Common myeloid progenitor, CD34-positive (primary cell): ENCODE measurements around the gene SBF2.
A peak's percentile ranks its signal among the peaks of the same experiment; 100 is the strongest.

Experiments used
- CTCF ChIA-PET: fragments of 350-600 bp; sonication (Branson Sonifier 250); formaldehyde crosslinking; loops from one replicate; lab custom pipeline; 2021; ENCODE audit warnings: antibody characterized with exemption; lab: Charles Lee
- POLR2A ChIA-PET: fragments of 350-600 bp; sonication (Branson Sonifier 250); formaldehyde crosslinking; loops from one replicate; lab custom pipeline; 2021; ENCODE audit warnings: antibody characterized with exemption; lab: Charles Lee
- DNase-seq, 3 donors: peaks; one replicate each; pipeline versions ENCODE4 v3.0.0 to v3.0.0-alpha.2; 2013
- H3K27ac ChIP-seq, 2 experiments: 1 replicate in 1 of 2; 2 replicates in 1 of 2; pipeline ENCODE4 v1.7.0; 2013; ENCODE audit warnings: inconsistent platforms in 2 of 2, low read length in 2 of 2, mild to moderate bottlenecking in 2 of 2, low read depth in 1 of 2, moderate library complexity in 1 of 2; ENCODE audit not compliant: severe bottlenecking in 2 of 2, insufficient read depth in 1 of 2, poor library complexity in 1 of 2
- H3K27me3 ChIP-seq, 5 experiments: replicated peaks in 2 of 5; 1 replicate in 3 of 5; 2 replicates in 2 of 5; pipeline versions ENCODE4 v1.6.1 to v1.7.0; 2013; ENCODE audit warnings: low read length in 4 of 5, mild to moderate bottlenecking in 2 of 5, moderate library complexity in 2 of 5, inconsistent platforms in 1 of 5; ENCODE audit not compliant: insufficient read depth in 5 of 5, control insufficient read depth in 4 of 5
- H3K36me3 ChIP-seq, 4 experiments: 1 replicate in 2 of 4; 2 replicates in 2 of 4; pipeline versions ENCODE4 v1.6.1 to v1.7.0; 2013; ENCODE audit warnings: low read length in 3 of 4, control low read depth in 1 of 4, mild to moderate bottlenecking in 1 of 4; ENCODE audit not compliant: control insufficient read depth in 4 of 4, insufficient read depth in 4 of 4
- H3K4me1 ChIP-seq, 4 experiments: 1 replicate in 3 of 4; 2 replicates in 1 of 4; pipeline versions ENCODE4 v1.6.1 to v1.7.1; 2013; ENCODE audit warnings: low read length in 3 of 4, mild to moderate bottlenecking in 3 of 4, control low read depth in 1 of 4, inconsistent platforms in 1 of 4, moderate library complexity in 1 of 4; ENCODE audit not compliant: control insufficient read depth in 4 of 4, insufficient read depth in 4 of 4; ENCODE audit errors: control extremely low read depth in 1 of 4
- H3K4me3 ChIP-seq, 7 experiments: 1 replicate in 4 of 7; 2 replicates in 3 of 7; pipeline versions ENCODE4 v1.5.1 to v1.7.0; 2013; ENCODE audit warnings: mild to moderate bottlenecking in 7 of 7, low read length in 6 of 7, moderate library complexity in 6 of 7, inconsistent platforms in 2 of 7, low read depth in 2 of 7, control low read depth in 1 of 7; ENCODE audit not compliant: insufficient read depth in 4 of 7, control insufficient read depth in 1 of 7; ENCODE audit errors: extremely low read depth in 1 of 7
- H3K9me3 ChIP-seq, 5 experiments: 1 replicate in 4 of 5; 2 replicates in 1 of 5; pipeline versions ENCODE4 v1.6.1 to v1.7.1; 2013; ENCODE audit warnings: low read length in 4 of 5, mild to moderate bottlenecking in 2 of 5, inconsistent platforms in 1 of 5, low read depth in 1 of 5, moderate library complexity in 1 of 5; ENCODE audit not compliant: control insufficient read depth in 4 of 5, insufficient read depth in 2 of 5; ENCODE audit errors: control extremely low read depth in 1 of 5
- WGBS: methylation state at CpG from one replicate; pipeline ENCODE4 v1.1.5; 2013; ENCODE audit not compliant: insufficient coverage; 5-methylcytosine and 5-hydroxymethylcytosine counted together

Gene SBF2

DNA sequence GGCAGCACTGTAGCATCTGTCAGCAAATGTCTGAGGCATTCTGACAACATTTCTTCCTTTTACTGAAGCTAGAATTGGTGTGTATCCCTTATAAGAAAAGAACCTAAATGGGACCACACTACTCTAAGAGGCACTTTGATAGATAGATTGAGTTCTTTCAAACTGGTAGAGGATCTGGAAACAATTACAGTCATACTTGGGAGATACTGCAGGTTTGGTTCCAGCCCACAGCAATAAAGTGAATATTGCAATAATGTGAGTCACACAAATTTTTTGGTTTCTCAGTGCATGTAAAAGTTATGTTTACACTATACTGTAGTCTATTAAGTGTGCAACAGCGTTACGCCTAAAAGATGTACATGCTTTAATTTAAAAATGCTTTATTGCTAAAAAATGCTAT, 96.9 kb downstream of the SBF2 start:
- Histone ChIP-seq H3K4me1 (no peaks in the 10 kb centered on the region), H3K27me3 (no peaks in the 10 kb centered on the region), H3K36me3 (peaks cover 0 to 5% (median 2%) of the 10 kb centered on the region in 4 experiments), H3K9me3 (peaks cover 0 to 14% (median 2%) of the 10 kb centered on the region in 5 experiments), H3K4me3 (no peak overlapping the region), H3K27ac (no peak overlapping the region)
- ChIA-PET CTCF (interaction anchor here (1.2 to 3.2 kb wide), 2 partner anchors 9 to 12 kb away, joined by 5 to 22 read pairs; no protein-coding TSS in a partner anchor), POLR2A (no interaction called here)
- WGBS, result no CpG with 5 or more reads among the region's 2 CpGs
- DNase-seq, result no peak

DNA sequence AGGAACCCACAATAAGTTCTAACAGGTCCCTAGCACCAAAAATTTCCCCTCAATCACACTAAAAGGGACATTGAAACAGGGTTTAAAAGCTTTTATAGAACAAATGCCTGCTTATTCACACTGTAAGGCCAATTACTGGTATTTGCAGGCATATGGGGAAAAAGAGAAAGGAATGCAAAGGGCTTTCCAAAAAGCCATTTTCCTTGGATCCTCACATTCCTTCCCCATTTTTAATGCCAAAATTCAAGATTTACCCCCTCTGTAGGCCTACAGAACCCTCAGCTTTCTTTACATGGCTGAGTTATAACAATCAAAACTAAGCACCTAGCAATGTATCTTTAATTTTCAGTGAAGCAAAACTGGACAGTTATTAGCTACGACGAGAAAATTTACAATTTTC, 102.0 kb downstream of the SBF2 start:
- Histone ChIP-seq H3K36me3 (peaks cover 0 to 5% (median 2%) of the 10 kb centered on the region in 4 experiments), H3K4me1 (no peaks in the 10 kb centered on the region), H3K27me3 (no peaks in the 10 kb centered on the region), H3K4me3 (no peak overlapping the region), H3K27ac (no peak overlapping the region), H3K9me3 (no peaks in the 10 kb centered on the region)
- ChIA-PET CTCF (interaction anchor here (0.8 to 1.9 kb wide), 4 partner anchors 9 to 25 kb away, joined by 3 to 5 read pairs (median 3); no protein-coding TSS in a partner anchor), POLR2A (no interaction called here)
- DNase-seq, result no peak
- no CpG with 5 or more reads among the region's 2 CpGs for WGBS

DNA sequence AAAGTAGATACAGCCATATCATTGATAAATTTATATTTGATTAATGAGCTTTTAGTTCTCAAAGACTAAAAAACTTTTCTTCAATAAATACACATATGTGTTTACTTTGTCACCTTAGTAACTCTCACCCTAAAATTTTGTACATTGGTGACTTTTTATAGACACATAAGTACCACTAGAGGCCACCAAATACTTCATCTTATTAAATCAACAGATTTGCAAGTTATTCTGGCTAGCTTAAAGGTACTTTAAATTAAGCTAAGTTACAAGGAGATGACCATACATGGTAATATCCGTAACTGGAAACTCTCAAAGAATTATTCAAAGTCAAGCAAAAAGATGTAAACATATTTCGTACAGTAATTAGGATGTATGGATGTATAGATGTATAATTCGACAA, 112.2 kb downstream of the SBF2 start:
- Histone ChIP-seq H3K4me3 (no peak overlapping the region), H3K27me3 (no peaks in the 10 kb centered on the region), H3K27ac (peak overlapping the region in 1 of 2 experiments; percentile 75), H3K9me3 (no peaks in the 10 kb centered on the region), H3K36me3 (peaks cover 0 to 2% (median 0%) of the 10 kb centered on the region in 4 experiments), H3K4me1 (peaks cover 0 to 5% (median 0%) of the 10 kb centered on the region in 4 experiments)
- DNase-seq, result peak; percentile 60 to 85 (median 78)
- ChIA-PET CTCF (interaction anchor here (0.6 to 4.2 kb wide), 15 partner anchors 11 to 234 kb away, joined by 3 to 20 read pairs (median 6); partner anchors contain the start of gene ADM), POLR2A (interaction anchor here (0.7 kb wide), 1 partner anchor 158 kb away, joined by 3 read pairs; no protein-coding TSS in a partner anchor)
- WGBS, result 95% methylated on average over 2 of the region's 3 CpGs

DNA sequence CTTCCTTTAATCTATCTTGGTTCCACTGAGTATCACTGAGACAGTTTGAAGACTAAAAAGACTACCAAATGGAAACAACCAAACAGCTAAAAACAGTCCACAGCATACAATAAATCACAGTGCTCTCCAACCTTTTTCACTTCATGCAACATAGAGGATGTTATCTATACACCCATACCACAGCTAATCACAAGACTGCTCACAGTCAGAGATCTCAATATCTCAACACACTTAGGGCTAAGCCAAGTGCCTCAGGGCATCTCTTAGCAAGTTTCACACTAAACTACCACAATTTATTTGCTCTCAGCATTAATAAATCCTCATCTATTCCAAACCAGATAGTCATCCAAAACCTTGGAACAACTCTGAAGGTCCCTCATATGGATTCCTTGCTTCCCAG, 129.4 kb downstream of the SBF2 start:
- H3K27me3 ChIP-seq, result no peaks in the 10 kb centered on the region
- DNase-seq, result no peak
- H3K36me3 ChIP-seq, result no peaks in the 10 kb centered on the region
- H3K4me1 ChIP-seq, result peaks cover 0 to 5% (median 0%) of the 10 kb centered on the region in 4 experiments
- ChIA-PET POLR2A (no interaction called here), CTCF (interaction anchor here (0.7 to 1.0 kb wide), 3 partner anchors 17 to 406 kb away, joined by 3 to 6 read pairs (median 3); no protein-coding TSS in a partner anchor)
- H3K9me3 ChIP-seq, result no peaks in the 10 kb centered on the region
- no peak overlapping the region for H3K4me3 ChIP-seq
- H3K27ac ChIP-seq, result no peak overlapping the region

DNA sequence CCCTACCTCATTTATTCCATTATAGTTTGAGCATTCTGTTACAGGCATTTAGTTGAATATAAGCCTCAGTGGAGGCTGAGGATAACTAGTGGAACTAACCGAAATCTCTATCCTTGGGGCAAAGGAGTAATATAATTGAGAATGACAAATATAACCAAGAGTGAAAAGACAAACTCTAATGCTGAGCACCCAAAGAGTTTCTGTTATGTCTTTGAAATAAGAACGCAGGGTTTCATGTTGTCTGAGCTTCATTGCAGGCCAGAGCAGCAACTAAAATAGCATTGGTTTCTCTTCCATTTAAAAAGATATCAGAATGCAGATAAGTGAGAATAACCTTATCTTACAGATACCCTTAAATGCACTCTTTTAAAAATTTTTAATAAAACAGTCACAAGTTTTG, 131.8 kb downstream of the SBF2 start:
- Histone ChIP-seq H3K27ac (no peak overlapping the region), H3K27me3 (no peaks in the 10 kb centered on the region), H3K9me3 (peaks cover 0 to 18% (median 0%) of the 10 kb centered on the region in 5 experiments), H3K4me1 (no peaks in the 10 kb centered on the region), H3K36me3 (no peaks in the 10 kb centered on the region), H3K4me3 (no peak overlapping the region)
- no peak for DNase-seq
- CTCF ChIA-PET, result no interaction called here
- WGBS, result no CpG with 5 or more reads among the region's 2 CpGs
- POLR2A ChIA-PET, result no interaction called here

DNA sequence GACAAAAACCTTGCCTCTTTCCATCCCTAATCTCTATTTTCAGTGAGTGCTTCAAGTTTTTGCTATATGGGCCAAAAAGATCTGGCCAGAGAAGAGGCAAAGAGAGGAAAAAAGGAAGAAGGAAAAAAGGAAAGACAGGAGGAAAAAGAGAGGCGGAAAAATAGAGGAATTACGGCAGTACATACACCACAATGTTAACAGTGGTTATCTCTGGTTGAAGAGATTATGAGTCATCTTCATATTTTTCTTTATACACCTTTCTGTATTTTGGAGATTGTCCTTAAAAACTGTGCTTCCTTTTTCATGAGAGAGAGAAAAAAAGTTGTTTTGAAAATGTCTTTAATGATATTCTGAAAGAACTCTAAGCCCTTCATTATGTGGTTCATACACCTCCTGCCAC, 133.7 kb downstream of the SBF2 start:
- Histone ChIP-seq H3K27me3 (no peaks in the 10 kb centered on the region), H3K4me3 (no peak overlapping the region), H3K36me3 (peaks cover 0 to 1% (median 0%) of the 10 kb centered on the region in 4 experiments), H3K9me3 (peaks cover 0 to 21% (median 3%) of the 10 kb centered on the region in 5 experiments), H3K4me1 (no peaks in the 10 kb centered on the region), H3K27ac (no peak overlapping the region)
- no CpG with 5 or more reads among the region's 2 CpGs for WGBS
- ChIA-PET POLR2A (no interaction called here), CTCF (interaction anchor here (1.2 kb wide), 1 partner anchor 163 kb away, joined by 3 read pairs; no protein-coding TSS in a partner anchor)
- no peak for DNase-seq

DNA sequence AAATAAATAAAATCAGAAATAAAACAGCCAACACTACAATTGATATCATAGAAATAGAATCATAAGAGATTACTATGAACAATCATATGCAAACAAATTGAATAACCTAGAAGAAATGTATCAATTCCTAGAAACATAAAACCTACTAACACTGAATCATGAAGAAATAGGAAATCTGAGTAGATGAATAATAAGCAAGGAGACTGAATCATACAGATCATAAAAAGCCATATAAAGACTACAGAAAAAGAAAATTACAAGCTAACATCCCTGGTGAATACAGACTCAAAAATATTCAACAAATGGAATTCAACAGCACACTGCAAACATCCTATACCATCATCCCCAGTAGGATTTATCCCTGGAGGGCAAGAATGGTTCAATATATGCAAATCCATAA, 135.6 kb downstream of the SBF2 start:
- CTCF ChIA-PET, result no interaction called here
- DNase-seq, result no peak
- H3K4me1 ChIP-seq, result no peaks in the 10 kb centered on the region
- peaks cover 0 to 21% (median 3%) of the 10 kb centered on the region in 5 experiments for H3K9me3 ChIP-seq
- H3K27ac ChIP-seq, result no peak overlapping the region
- H3K4me3 ChIP-seq, result no peak overlapping the region
- H3K36me3 ChIP-seq, result peaks cover 0 to 1% (median 0%) of the 10 kb centered on the region in 4 experiments
- POLR2A ChIA-PET, result interaction anchor here (0.5 kb wide), 1 partner anchor 101 kb away, joined by 3 read pairs; no protein-coding TSS in a partner anchor
- H3K27me3 ChIP-seq, result no peaks in the 10 kb centered on the region
